ENCODE results near the gene TENT4A.

The TENT4A gene

DNA sequence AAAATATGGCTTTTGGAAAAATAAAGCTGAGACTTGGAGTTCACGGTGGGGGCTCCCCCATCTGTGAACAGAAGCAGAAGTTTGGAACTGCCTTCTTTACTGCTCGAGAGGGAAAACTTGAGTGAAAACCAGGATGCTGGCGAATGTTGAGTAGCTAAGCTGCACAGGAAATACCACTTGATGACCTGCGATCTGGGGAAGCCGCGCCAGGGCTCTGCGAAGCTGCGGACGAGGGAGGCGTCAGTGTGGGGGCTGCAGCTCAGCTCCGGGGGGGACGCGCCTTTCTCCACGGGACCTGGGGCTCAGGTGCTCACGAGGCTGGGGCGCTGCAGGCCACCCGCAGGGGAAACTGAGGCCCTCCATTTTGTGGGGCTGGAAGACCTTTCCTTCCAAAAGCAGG, 62.3 kb downstream of the TENT4A start:
- H3K27ac ChIP-seq (ENCODE audit: insufficient read depth, low read depth, low read length, poor library complexity, severe bottlenecking) = no peak overlapping the region
- H3K9me3 ChIP-seq (ENCODE audit: control insufficient read depth, low read length) = no peaks in the 10 kb centered on the region
- WGBS, 2 experiments = 94 to 96% methylated on average over 17 of the region's 17 CpGs
- no peaks in the 10 kb centered on the region for H3K36me3 ChIP-seq (ENCODE audit: control insufficient read depth, insufficient read depth, low read length)
- H3K4me1 ChIP-seq (ENCODE audit: control insufficient read depth, insufficient read depth, low read length) = no peaks in the 10 kb centered on the region
- H3K27me3 ChIP-seq (ENCODE audit: control insufficient read depth, insufficient read depth, low read length, poor library complexity, severe bottlenecking) = no peaks in the 10 kb centered on the region
- no peak overlapping the region for H3K4me3 ChIP-seq (ENCODE audit: insufficient read depth, low read depth, low read length)

DNA sequence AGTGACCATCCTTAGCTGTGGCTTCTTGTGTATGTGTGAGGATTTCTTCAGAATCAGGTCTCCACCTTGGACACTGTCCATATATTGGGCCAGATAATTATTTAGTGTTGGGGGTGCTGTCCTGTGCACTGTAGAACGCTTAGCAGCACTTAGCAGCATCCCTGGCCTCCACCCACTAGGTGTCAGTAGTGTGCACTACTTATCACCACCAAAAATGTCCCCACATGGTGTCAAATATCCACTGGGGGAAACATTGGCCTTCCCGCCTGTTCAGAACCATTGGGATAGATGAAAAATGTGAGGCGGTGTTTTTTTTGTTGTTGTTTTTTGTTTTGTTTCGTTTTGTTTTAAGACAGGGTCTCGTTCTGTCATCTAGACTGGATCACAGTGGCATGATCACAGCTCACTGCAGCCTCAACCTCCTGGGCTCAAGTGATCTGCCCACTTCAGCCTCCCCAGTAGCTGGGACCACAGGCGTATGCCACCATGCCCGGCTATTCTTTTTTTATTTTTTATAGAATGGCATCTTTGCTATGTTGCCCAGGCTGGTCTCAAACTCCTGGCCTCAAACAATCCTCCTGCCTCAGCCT, 67.7 kb downstream of the TENT4A start:
- no peaks in the 10 kb centered on the region for H3K27me3 ChIP-seq (ENCODE audit: control insufficient read depth, insufficient read depth, low read length, poor library complexity, severe bottlenecking)
- H3K9me3 ChIP-seq (ENCODE audit: control insufficient read depth, low read length) = no peaks in the 10 kb centered on the region
- H3K36me3 ChIP-seq (ENCODE audit: control insufficient read depth, insufficient read depth, low read length) = no peaks in the 10 kb centered on the region
- no peaks in the 10 kb centered on the region for H3K4me1 ChIP-seq (ENCODE audit: control insufficient read depth, insufficient read depth, low read length)
- no peak overlapping the region for H3K27ac ChIP-seq (ENCODE audit: insufficient read depth, low read depth, low read length, poor library complexity, severe bottlenecking)
- H3K4me3 ChIP-seq (ENCODE audit: insufficient read depth, low read depth, low read length) = no peak overlapping the region
- 88 to 92% methylated on average over 7 of the region's 7 CpGs for WGBS, 2 experiments

DNA sequence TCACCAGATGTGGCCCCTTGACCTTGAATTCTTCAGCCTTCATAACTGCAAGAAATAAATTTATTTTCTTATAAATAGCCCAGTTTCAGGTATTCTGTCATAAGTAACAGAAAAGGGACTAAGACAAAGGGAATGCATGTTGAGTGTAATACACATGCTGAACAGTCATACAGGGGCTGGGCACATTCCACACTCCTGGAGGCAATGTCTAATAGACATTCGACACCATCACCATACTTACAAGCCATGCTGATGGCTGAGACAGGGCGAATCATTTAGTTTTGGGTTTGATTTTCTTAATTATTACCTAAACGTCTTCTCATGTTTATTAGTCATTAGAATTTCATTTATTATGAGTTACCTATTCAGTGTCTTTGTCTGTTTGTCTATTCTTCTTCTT, 68.5 kb downstream of the TENT4A start:
- no peak overlapping the region for H3K4me3 ChIP-seq (ENCODE audit: insufficient read depth, low read depth, low read length)
- no peaks in the 10 kb centered on the region for H3K27me3 ChIP-seq (ENCODE audit: control insufficient read depth, insufficient read depth, low read length, poor library complexity, severe bottlenecking)
- H3K9me3 ChIP-seq (ENCODE audit: control insufficient read depth, low read length) = no peaks in the 10 kb centered on the region
- no peaks in the 10 kb centered on the region for H3K4me1 ChIP-seq (ENCODE audit: control insufficient read depth, insufficient read depth, low read length)
- H3K27ac ChIP-seq (ENCODE audit: insufficient read depth, low read depth, low read length, poor library complexity, severe bottlenecking) = no peak overlapping the region
- 91 to 95% methylated on average over 2 of the region's 3 CpGs for WGBS, 2 experiments
- H3K36me3 ChIP-seq (ENCODE audit: control insufficient read depth, insufficient read depth, low read length) = no peaks in the 10 kb centered on the region

DNA sequence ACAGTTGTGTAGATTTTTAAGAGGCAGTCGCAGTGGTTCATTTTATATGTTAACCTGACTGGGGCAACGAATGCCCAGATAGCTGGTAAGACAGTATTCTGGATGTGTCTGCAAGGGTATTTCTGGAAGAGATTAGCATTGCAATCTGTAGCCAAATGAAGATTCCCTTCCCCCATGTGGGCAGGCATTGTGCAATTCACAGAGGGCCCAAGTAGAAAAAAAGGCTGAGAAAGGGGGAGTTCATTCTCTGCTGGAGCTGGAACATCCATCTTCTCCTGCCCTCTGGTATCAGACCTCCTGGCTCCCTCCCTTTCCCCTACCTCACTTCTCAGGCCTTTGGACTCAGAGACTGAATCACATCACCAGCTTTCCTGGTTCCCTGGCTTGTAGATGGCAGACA, 70.6 kb downstream of the TENT4A start:
- 91 to 93% methylated on average over 2 of the region's 2 CpGs for WGBS, 2 experiments

DNA sequence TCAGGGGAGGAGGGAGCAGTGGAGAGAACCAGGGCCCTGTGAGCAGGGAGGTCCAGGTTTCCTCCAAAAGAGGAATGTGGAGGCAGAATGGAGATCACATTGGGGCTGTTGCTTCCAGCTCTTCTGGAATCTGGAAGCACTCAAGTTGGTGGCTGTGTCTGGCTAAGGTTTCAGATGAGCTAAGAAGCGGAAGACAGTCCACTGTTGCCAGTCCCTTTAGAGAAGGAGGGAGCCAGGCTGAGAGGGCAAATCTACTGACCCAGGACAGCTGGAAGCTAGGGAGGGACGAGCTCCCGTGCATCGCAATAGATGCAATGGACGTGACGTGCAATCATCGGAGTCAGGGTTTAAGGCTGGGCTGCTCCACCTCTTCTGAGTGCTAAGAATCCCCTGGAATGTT, 71.2 kb downstream of the TENT4A start:
- no peak overlapping the region for H3K27ac ChIP-seq (ENCODE audit: insufficient read depth, low read depth, low read length, poor library complexity, severe bottlenecking)
- no peak overlapping the region for H3K4me3 ChIP-seq (ENCODE audit: insufficient read depth, low read depth, low read length)
- H3K36me3 ChIP-seq (ENCODE audit: control insufficient read depth, insufficient read depth, low read length) = no peaks in the 10 kb centered on the region
- WGBS, 2 experiments = 94% methylated on average over 7 of the region's 7 CpGs
- H3K9me3 ChIP-seq (ENCODE audit: control insufficient read depth, low read length) = no peaks in the 10 kb centered on the region
- H3K4me1 ChIP-seq (ENCODE audit: control insufficient read depth, insufficient read depth, low read length) = no peaks in the 10 kb centered on the region
- no peaks in the 10 kb centered on the region for H3K27me3 ChIP-seq (ENCODE audit: control insufficient read depth, insufficient read depth, low read length, poor library complexity, severe bottlenecking)

More for the DNA sequence above, 70.6 kb downstream of the TENT4A start:
- Histone ChIP-seq H3K9me3 (ENCODE audit: control insufficient read depth, low read length) (no peaks in the 10 kb centered on the region), H3K4me1 (ENCODE audit: control insufficient read depth, insufficient read depth, low read length) (no peaks in the 10 kb centered on the region), H3K27me3 (ENCODE audit: control insufficient read depth, insufficient read depth, low read length, poor library complexity, severe bottlenecking) (no peaks in the 10 kb centered on the region), H3K27ac (ENCODE audit: insufficient read depth, low read depth, low read length, poor library complexity, severe bottlenecking) (no peak overlapping the region), H3K4me3 (ENCODE audit: insufficient read depth, low read depth, low read length) (no peak overlapping the region), H3K36me3 (ENCODE audit: control insufficient read depth, insufficient read depth, low read length) (no peaks in the 10 kb centered on the region)

DNA sequence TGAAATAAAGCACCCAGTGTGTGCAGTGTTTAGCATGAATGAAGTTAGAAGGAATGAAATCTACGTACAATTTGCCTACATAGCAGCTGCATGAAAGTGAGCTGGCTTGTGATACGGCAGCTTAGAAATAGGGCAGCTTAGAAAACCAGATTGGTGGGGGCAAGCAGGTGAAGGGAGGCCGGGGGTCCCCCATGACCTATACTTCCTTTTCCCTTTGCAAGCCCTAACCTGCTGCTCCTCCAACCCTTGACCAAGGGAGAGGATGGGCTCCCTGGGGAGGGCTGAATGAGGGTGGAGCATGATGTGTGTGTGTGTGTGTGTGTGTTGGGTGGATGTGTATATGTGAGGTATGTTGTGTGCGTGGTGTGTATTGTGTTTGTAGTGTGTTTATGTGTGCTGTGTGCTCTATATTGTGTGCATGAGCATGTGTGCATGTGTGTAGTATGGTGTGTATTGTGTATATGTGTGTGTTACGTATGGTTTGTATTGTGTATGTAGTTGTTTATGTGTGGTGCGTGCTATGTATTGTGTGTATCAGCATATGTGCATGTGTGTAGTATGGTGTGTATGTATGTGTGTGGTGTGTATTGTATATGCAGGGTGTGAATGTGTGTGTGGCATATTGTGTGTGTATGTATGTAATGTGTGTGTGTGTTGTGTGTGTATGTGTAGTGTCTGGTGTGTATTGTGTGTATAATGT, 72.1 kb downstream of the TENT4A start:
- Histone ChIP-seq H3K4me1 (ENCODE audit: control insufficient read depth, insufficient read depth, low read length) (no peaks in the 10 kb centered on the region), H3K27me3 (ENCODE audit: control insufficient read depth, insufficient read depth, low read length, poor library complexity, severe bottlenecking) (no peaks in the 10 kb centered on the region), H3K36me3 (ENCODE audit: control insufficient read depth, insufficient read depth, low read length) (no peaks in the 10 kb centered on the region), H3K27ac (ENCODE audit: insufficient read depth, low read depth, low read length, poor library complexity, severe bottlenecking) (no peak overlapping the region), H3K4me3 (ENCODE audit: insufficient read depth, low read depth, low read length) (no peak overlapping the region), H3K9me3 (ENCODE audit: control insufficient read depth, low read length) (no peaks in the 10 kb centered on the region)
- 85 to 93% methylated on average over 6 of the region's 6 CpGs for WGBS, 2 experiments

DNA sequence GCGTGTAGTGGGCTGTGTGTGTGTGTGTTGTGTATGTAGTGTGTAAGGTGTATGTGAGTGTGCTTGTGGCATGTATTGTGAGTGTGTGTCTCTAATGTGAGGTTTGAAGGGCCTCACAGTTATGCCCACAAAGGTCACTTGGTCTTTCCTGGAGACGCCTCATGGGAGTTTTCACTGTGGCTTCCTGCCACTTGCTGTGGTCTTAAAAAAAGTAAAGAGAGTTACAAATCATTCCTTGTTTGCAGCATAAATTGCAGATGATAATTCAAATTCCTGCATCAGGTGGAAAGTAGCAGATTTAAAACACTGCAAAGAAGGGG, 72.6 kb downstream of the TENT4A start:
- Histone ChIP-seq H3K4me3 (ENCODE audit: insufficient read depth, low read depth, low read length) (no peak overlapping the region), H3K27me3 (ENCODE audit: control insufficient read depth, insufficient read depth, low read length, poor library complexity, severe bottlenecking) (no peaks in the 10 kb centered on the region), H3K9me3 (ENCODE audit: control insufficient read depth, low read length) (no peaks in the 10 kb centered on the region), H3K4me1 (ENCODE audit: control insufficient read depth, insufficient read depth, low read length) (no peaks in the 10 kb centered on the region), H3K36me3 (ENCODE audit: control insufficient read depth, insufficient read depth, low read length) (no peaks in the 10 kb centered on the region), H3K27ac (ENCODE audit: insufficient read depth, low read depth, low read length, poor library complexity, severe bottlenecking) (no peak overlapping the region)
- 95 to 96% methylated on average over 2 of the region's 2 CpGs for WGBS, 2 experiments

DNA sequence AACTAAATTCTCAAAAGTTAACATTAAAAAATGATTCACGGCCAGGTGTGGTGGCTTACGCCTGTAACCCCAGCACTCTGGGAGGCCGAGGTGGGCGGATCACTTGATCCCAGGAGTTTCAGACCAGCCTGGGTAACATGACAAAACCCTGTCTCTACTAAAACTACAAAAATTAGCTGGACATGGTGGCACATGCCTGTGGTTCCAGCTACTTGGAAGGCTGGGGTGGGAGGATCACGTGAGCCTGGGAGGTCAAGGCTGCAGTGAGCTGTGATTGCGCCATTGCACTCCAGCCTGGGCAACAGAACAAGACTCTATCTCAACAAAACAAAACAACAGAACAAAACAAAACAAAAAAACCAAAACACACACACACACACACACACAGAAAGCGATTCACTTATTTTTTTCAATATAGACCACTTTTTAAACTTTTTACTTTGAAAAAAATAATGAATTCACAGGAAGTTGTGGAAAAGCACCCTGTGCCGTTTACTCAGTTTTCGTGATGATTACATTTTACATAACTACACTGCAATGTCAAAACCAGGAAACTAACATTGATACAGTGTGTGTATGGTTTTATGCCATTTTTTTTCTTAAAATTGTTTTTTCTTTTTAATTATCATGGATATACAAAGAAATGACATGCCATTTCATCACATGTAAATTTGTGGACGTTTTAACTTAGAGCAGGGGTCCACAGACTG, 73.7 kb downstream of the TENT4A start:
- H3K27me3 ChIP-seq (ENCODE audit: control insufficient read depth, insufficient read depth, low read length, poor library complexity, severe bottlenecking) = no peaks in the 10 kb centered on the region
- no peak overlapping the region for H3K27ac ChIP-seq (ENCODE audit: insufficient read depth, low read depth, low read length, poor library complexity, severe bottlenecking)
- 89 to 93% methylated on average over 8 to 10 of the region's 10 CpGs for WGBS, 2 experiments
- no peaks in the 10 kb centered on the region for H3K36me3 ChIP-seq (ENCODE audit: control insufficient read depth, insufficient read depth, low read length)
- H3K4me1 ChIP-seq (ENCODE audit: control insufficient read depth, insufficient read depth, low read length) = no peaks in the 10 kb centered on the region
- H3K9me3 ChIP-seq (ENCODE audit: control insufficient read depth, low read length) = no peaks in the 10 kb centered on the region
- no peak overlapping the region for H3K4me3 ChIP-seq (ENCODE audit: insufficient read depth, low read depth, low read length)

DNA sequence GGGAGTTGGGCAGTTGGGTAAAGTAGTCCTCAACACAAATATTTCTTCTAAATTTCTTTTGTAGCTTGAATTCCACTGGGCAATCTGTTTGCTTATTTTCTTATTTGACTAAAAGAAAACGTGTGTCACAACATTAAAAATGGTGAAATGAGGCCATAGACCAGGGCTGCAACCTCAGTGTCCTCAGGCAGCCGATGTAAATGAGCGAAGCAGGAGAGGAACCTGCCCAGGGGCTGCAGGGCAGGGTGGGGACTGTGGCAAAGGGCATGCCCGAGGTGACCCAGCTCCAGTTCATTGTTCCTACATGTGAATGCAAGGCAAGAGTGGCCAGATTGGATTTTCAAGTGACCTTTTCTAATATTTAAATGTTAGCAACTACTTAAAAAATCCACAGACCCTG, 74.7 kb downstream of the TENT4A start:
- no peaks in the 10 kb centered on the region for H3K36me3 ChIP-seq (ENCODE audit: control insufficient read depth, insufficient read depth, low read length)
- no peak overlapping the region for H3K4me3 ChIP-seq (ENCODE audit: insufficient read depth, low read depth, low read length)
- H3K4me1 ChIP-seq (ENCODE audit: control insufficient read depth, insufficient read depth, low read length) = no peaks in the 10 kb centered on the region
- H3K9me3 ChIP-seq (ENCODE audit: control insufficient read depth, low read length) = no peaks in the 10 kb centered on the region
- 92 to 94% methylated on average over 4 of the region's 4 CpGs for WGBS, 2 experiments
- H3K27ac ChIP-seq (ENCODE audit: insufficient read depth, low read depth, low read length, poor library complexity, severe bottlenecking) = no peak overlapping the region
- no peaks in the 10 kb centered on the region for H3K27me3 ChIP-seq (ENCODE audit: control insufficient read depth, insufficient read depth, low read length, poor library complexity, severe bottlenecking)

DNA sequence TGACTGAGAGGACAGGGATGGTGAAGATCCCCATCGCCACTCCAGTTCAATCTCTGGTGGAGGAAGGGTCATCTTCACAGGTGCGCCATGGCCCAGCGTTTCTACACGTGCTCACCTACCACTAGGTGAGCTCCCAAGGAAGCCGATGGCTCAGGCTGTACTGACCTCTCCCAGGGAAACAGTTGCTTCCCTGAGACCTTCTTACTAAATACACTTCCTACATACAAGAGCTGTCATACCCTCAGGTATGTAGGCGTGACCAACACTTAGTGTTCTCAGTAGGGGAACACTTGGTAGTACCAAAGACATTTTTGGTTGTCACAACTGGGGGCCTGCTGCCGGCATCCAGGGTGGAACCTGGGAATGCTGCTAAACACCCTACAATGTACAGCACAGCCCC, 75.2 kb downstream of the TENT4A start:
- 79 to 81% methylated on average over 7 of the region's 7 CpGs for WGBS, 2 experiments
- Histone ChIP-seq H3K27ac (ENCODE audit: insufficient read depth, low read depth, low read length, poor library complexity, severe bottlenecking) (no peak overlapping the region), H3K9me3 (ENCODE audit: control insufficient read depth, low read length) (no peaks in the 10 kb centered on the region), H3K4me1 (ENCODE audit: control insufficient read depth, insufficient read depth, low read length) (no peaks in the 10 kb centered on the region), H3K36me3 (ENCODE audit: control insufficient read depth, insufficient read depth, low read length) (no peaks in the 10 kb centered on the region), H3K27me3 (ENCODE audit: control insufficient read depth, insufficient read depth, low read length, poor library complexity, severe bottlenecking) (no peaks in the 10 kb centered on the region), H3K4me3 (ENCODE audit: insufficient read depth, low read depth, low read length) (no peak overlapping the region)

All from ectodermal cell (in vitro differentiated cells).